ENCODE measurements around the gene SCARF2.

GRCh38 chr22:20419664-20419951 lies 18.0 kb downstream of the SCARF2 start:
- TF ChIP-seq POLR2AphosphoS5 (IDR thresholded peaks at IDR 0.05) (no peak), CTCF (IDR thresholded peaks at IDR 0.05 in 8 of 11, conservative IDR thresholded peaks at IDR 0.05 in 3 of 11) (no peak), POLR2A (IDR thresholded peaks at IDR 0.05) (no peak)

All from spleen (tissue), 7 donors.